GM18511 (cell line): ENCODE data around the gene ADH1B.
"Not testable (repeated sequence)": the region's sequence is repeated elsewhere in the genome, so short reads cannot be mapped to it uniquely, and the experiment has no call there.

Experiments
- ATAC-seq: cut with Tn5 transposase; IDR thresholded peaks from one replicate; pipeline ENCODE4 v1.9.1; 2021; ENCODE audit warnings: mild to moderate bottlenecking, moderate library complexity; ENCODE audit not compliant: unreplicated experiment

ADH1B gene

GRCh38 chr4:99321241-99322191 is at the start of gene ADH1B:
Gene ADH1B, minus strand, starts transcription at chr4:99321401. Its CDS starts 70 bp downstream, at chr4:99321331.
- ATAC-seq: no peak

DNA sequence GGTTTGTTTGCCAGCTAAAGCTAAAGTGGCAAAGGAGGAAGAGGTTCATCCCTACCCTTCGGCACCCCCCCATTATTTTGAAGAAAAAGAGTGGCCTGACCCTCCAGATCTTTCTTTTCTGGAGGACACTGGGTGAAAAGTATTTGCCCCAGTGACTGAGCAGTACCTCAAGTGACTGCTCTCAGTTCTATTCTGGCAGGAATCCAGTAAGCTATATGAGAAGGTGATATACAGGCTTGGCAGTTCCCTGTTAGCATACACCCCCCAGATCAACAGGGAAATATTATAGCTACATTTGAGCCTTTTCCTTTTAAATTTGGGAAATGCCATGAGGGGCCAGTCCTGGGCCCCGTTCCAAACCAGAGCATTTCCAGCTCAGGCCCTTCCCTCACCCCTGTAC is 46.6 kb upstream of the ADH1B start:
- ATAC-seq: not testable (repeated sequence)

- no peak for ATAC-seq
These were observed 45.3 kb upstream of the ADH1B start for GRCh38 chr4:99366491-99366890.

DNA sequence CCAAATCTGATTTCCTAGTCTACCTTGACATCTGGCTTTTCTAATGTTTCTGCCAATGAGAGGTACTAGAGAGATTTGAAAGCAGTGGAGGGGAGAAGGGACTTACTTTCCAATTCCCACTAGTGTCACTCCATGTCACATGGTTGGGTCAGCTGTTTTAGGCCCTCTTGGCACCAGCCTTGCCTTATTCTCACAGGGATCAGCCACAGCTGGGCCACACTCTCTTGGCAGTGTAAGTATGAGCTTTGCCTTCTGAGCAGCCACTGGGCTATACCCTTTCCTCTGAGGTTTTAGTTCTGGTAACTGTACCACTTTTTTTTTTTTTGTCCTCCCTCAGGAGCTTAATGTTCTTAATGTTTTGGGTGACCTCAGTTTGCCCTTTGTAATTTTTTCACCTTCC is 41.6 kb upstream of the ADH1B start:
- ATAC-seq: no peak

DNA sequence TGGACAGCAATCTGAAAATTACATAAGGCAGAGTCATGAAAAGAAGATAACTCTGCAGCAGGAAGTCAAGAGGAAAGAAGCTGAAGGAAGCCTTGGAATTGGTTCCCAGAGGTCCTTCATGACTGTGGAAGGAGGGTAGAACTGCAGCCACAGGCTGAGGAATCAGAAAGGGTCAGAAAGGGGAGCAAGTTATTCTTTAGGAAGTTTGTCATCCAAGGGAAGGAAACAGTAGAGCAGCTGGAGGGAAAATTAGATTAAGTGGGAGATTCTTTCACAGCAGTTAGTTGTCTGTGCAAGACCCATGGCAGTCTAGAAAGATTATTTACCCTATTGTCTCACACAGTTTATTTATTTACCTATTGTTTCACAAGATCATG is 40.7 kb upstream of the ADH1B start:
- ATAC-seq: no peak

- ATAC-seq: no peak
These were observed 40.2 kb upstream of the ADH1B start for GRCh38 chr4:99361268-99361898.

GRCh38 chr4:99359480-99360204 is 38.4 kb upstream of the ADH1B start:
- ATAC-seq: no peak

DNA sequence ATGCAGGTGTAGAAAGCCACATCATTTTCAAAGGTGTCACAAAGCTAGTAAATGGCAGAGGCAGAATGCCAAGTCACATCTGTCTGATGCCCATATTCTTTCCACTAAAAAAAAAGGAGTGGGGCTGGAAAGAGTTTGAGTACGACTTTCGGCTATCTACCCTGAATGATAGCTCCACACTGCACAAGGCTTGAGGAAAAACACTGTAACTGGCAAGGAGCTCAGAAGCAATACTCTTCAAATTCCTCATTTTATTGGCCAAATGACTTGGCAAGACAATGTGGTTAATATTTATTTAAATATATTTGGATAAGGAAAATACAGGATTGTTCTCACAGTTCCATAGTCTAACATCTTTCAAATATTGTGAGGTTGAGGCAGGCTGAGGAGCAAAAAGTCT is 36.7 kb upstream of the ADH1B start:
- no peak for ATAC-seq

- ATAC-seq: peak; percentile 81
These were observed 35.8 kb upstream of the ADH1B start for GRCh38 chr4:99356992-99357391.

GRCh38 chr4:99356149-99356548 is 34.9 kb upstream of the ADH1B start:
- not testable (repeated sequence) for ATAC-seq

- no peak for ATAC-seq
These were observed 31.7 kb upstream of the ADH1B start, which contains the start of gene ADH1C for GRCh38 chr4:99352602-99353537. Gene ADH1C, minus strand, starts transcription at chr4:99352746. Its CDS starts 71 bp downstream, at chr4:99352675.

DNA sequence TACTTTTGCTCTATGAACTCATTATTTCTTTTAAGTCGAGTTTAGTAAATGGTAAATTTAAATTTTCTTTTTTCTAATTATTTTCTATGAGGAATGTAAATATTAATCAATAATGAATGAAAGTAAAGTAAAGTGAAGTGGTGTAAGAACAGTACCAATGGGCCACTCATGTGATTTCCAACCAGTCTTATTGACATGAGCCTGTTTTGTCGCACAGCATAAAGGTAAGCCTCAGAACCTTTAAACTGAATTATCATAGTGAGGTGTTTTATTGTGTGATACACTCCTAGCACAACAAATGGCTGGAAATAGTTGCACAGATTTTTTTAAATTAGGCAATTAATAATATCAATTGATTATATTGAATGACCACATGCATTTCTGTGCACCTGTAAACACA is 30.3 kb upstream of the ADH1B start:
- ATAC-seq: no peak

DNA sequence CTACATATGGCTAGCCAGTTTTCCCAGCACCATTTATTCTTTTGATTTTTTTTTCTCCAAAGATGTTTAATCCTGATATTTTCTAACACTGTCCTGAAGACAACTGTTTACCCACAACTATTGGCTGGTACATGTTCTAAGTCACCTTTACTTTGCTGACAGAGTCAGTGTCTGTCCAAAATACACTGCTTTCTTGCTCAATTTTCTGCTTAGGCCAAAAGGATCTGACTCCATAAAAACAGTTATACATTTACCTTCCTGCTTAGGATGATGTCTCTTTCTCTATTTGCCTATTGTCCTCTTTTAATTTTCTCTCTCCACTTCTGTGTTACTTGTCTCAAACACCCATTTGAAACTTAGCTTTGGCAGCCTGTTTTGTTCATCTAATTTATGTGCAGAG is 28.1 kb upstream of the ADH1B start:
- ATAC-seq: no peak

- ATAC-seq: not testable (repeated sequence)
These were observed 21.4 kb upstream of the ADH1B start for GRCh38 chr4:99342624-99343023.

DNA sequence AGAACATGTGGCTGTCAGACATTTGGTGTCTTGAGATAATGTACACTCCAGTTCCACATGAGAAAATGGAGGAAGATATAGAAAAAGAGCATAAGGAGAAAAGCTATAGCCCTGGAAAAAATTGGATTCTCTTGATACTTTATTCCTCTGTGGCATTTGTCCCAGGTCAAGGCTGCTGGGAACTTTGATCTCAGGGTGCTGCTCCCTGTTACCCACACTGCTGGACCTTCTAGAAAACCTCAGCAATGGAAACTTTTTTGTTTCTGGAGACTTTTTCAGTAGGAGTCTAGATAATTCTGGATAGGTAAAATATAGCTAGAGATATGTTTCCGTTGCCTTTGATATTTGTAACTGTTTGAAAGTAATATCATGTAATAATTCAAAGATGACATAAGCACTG is 20.2 kb upstream of the ADH1B start:
- ATAC-seq: no peak

DNA sequence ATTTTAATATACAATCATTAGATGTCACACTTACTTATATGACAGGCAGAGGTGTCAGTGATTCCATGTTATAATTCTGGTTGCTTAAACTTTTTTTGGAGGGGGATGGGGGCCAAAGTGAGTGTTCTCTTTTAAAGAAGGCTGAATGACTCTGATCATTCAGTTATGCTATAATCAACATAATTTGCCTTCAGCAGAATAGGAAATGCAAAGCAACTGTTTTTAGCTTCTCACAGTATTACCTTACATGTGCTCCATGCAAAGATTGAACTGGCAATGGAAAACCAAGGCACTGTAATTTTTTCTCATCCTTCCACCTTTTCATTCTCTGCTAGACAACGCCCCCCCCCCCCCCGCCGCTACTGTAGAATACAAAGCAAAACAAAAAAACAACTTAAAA is 18.0 kb upstream of the ADH1B start:
- no peak for ATAC-seq

GRCh38 chr4:99336553-99336952 is 15.4 kb upstream of the ADH1B start:
- ATAC-seq: no peak

GRCh38 chr4:99334880-99335279 is 13.7 kb upstream of the ADH1B start:
- no peak for ATAC-seq

DNA sequence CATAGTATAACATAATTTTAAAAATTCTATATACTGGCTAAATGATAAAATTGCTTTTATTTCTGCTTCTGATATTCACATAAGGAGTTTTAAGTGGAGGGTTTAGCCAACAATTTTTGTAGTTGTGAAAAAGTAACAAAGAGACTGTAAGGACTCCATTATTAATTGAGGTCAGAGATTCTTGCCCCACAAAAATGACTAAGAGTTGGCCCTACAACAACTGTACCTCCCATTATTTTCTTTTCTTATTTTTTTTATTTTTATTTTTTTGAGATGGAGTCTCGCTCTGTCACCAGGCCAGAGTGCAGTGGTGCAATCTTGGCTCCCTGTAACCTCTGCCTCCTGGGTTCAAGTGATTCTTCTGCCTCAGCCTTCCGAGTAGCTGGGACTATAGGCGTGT is 9.4 kb upstream of the ADH1B start:
- no peak for ATAC-seq

- no peak for ATAC-seq
These were observed 8.7 kb upstream of the ADH1B start for GRCh38 chr4:99329876-99330275.
